PC-3 (cell line): ENCODE results near the gene B4GALT2. TPM values are rescaled to one million over a fixed set of nuclear protein-coding genes. Genes with fewer than 3 reads are reported as not detected.

Experiments used
- ATAC-seq: fragments of 200-7000 bp; cut with Tn5 transposase; 2 replicates; pipeline ENCODE4 v1.9.1; 2020; ENCODE audit warnings: mild to moderate bottlenecking, moderate library complexity
- BruUV-seq: library from RNA; stranded (reverse); fragments of 400-500 nt; replicated peaks from 2 replicates; lab custom pipeline; 2021; lab: Mats Ljungman, UMichigan
- CTCF ChIA-PET: fragments of 300-600 bp; sonication (Branson Sonifier 250); formaldehyde crosslinking; loops from one replicate; lab custom pipeline; 2022; ENCODE audit warnings: antibody characterized with exemption; lab: Charles Lee
- POLR2A ChIA-PET: fragments of 300-600 bp; sonication (Branson Sonifier 250); formaldehyde crosslinking; loops from one replicate; lab custom pipeline; 2022; ENCODE audit warnings: antibody characterized with exemption; ENCODE audit not compliant: unreplicated experiment; lab: Charles Lee
- DNase-seq: peaks from one replicate; pipeline ENCODE4 v3.0.0-alpha.2; 2015
- H2AFZ ChIP-seq: fragments of 300-600 bp; sonication (generic); 2 replicates; pipeline ENCODE4 v1.6.0; 2016; ENCODE audit warnings: antibody characterized with exemption, low read length
- H3F3A ChIP-seq: fragments of 300-600 bp; sonication (generic); one replicate; pipeline ENCODE4 v1.6.0; 2017; ENCODE audit warnings: antibody characterized with exemption, low read length, control low read depth, mild to moderate bottlenecking; ENCODE audit not compliant: unreplicated experiment
- H3K27ac ChIP-seq: fragments of 300-600 bp; sonication (generic); 2 replicates; pipeline ENCODE4 v1.5.1; 2016; ENCODE audit warnings: mild to moderate bottlenecking, low read length
- H3K27me3 ChIP-seq: fragments of 300-600 bp; sonication (generic); 2 replicates; pipeline ENCODE4 v1.6.1; 2016; ENCODE audit warnings: low read length, mixed read lengths
- H3K36me3 ChIP-seq: fragments of 300-600 bp; sonication (generic); 2 replicates; pipeline ENCODE4 v1.6.1; 2016; ENCODE audit warnings: low read depth, mixed run types, low read length, mixed read lengths
- H3K4me1 ChIP-seq: fragments of 300-600 bp; sonication (generic); 2 replicates; pipeline ENCODE4 v1.5.1; 2016; ENCODE audit warnings: low read length; ENCODE audit not compliant: insufficient read depth
- H3K4me2 ChIP-seq: fragments of 300-600 bp; sonication (generic); 2 replicates; pipeline ENCODE4 v1.6.0; 2016; ENCODE audit warnings: low read length
- H3K4me3 ChIP-seq: fragments of 300-600 bp; sonication (generic); 2 replicates; pipeline ENCODE4 v1.5.1; 2016; ENCODE audit warnings: mild to moderate bottlenecking, low read length, mixed read lengths
- H3K79me2 ChIP-seq: fragments of 300-600 bp; sonication (generic); 2 replicates; pipeline ENCODE4 v1.6.1; 2017; ENCODE audit warnings: low read length, mixed read lengths
- H3K9ac ChIP-seq: fragments of 300-600 bp; sonication (generic); 2 replicates; pipeline ENCODE4 v1.6.0; 2016; ENCODE audit warnings: mild to moderate bottlenecking, low read length
- H3K9me2 ChIP-seq: fragments of 300-600 bp; sonication (generic); replicated peaks from 2 replicates; pipeline ENCODE4 v1.6.1; 2016; ENCODE audit warnings: mixed run types, low read length, mixed read lengths
- H3K9me3 ChIP-seq: fragments of 300-600 bp; sonication (generic); 2 replicates; pipeline ENCODE4 v1.6.1; 2016; ENCODE audit warnings: low read length, mixed read lengths
- H4K20me1 ChIP-seq: fragments of 300-600 bp; sonication (generic); 2 replicates; pipeline ENCODE4 v1.6.1; 2016; ENCODE audit warnings: low read length, mixed read lengths
- EZH2 ChIP-seq: fragments of 300-600 bp; sonication (generic); IDR thresholded peaks from one replicate; pipeline ENCODE4 v1.6.1; 2017; ENCODE audit warnings: antibody characterized with exemption, mild to moderate bottlenecking, low read length; ENCODE audit not compliant: unreplicated experiment
- EZH2phosphoT487 ChIP-seq: fragments of 300-600 bp; sonication (generic); IDR thresholded peaks from 2 replicates; pipeline ENCODE4 v1.6.1; 2018; ENCODE audit warnings: mild to moderate bottlenecking, antibody characterized with exemption, low read length, borderline replicate concordance
- intact Hi-C: fragments of 100-400 bp; cut with micrococcal nuclease; formaldehyde crosslinking; loops from 2 replicates; pipeline ENCODE4 v1.9.0; 2023
- total RNA-seq: library from RNA; depleted of rRNA; stranded (reverse); fragments of >200 nt; gene quantifications from 2 replicates; pipeline ENCODE4 v1.2.3, GENCODE V29; 2014
- TF ChIP-seq, protein P1 (sequence below): fragments of 300-600 bp; sonication (generic); conservative IDR thresholded peaks from 2 replicates; pipeline ENCODE4 v1.5.1; 2017; ENCODE audit warnings: antibody characterized with exemption, low read depth, mild to moderate bottlenecking, low read length

Gene B4GALT2
- total RNA-seq, 1 experiment from 2014 or later, result 103 TPM

- Histone ChIP-seq H3K79me2 (peaks cover 69% of the 10 kb centered on the region), H3K4me1 (peaks cover 19% of the 10 kb centered on the region), H3K27me3 (no peaks in the 10 kb centered on the region), H3K4me2 (no peak overlapping the region), H3K36me3 (peaks cover 13% of the 10 kb centered on the region), H3K9ac (no peak overlapping the region), H3K27ac (no peak overlapping the region), H3K4me3 (no peak overlapping the region), H3K9me2 (no peaks in the 10 kb centered on the region), H2AFZ (no peak overlapping the region), H3K9me3 (no peaks in the 10 kb centered on the region), H4K20me1 (no peaks in the 10 kb centered on the region), H3F3A (no peaks in the 10 kb centered on the region)
- intact Hi-C loops, result no loop called here
- no peak for TF ChIP-seq EZH2phosphoT487
- no TSS peak for BruUV-seq
- CTCF ChIA-PET, result no interaction called here
- DNase-seq (no peak), ATAC-seq (no peak)
- POLR2A ChIA-PET, result interaction anchor here (0.6 kb wide), 1 partner anchor 386 kb away, joined by 6 read pairs; no protein-coding TSS in a partner anchor
These were observed 26.2 kb upstream of the B4GALT2 start for GRCh38 chr1:43952731-43953346.

GRCh38 chr1:43953361-43953760, 25.6 kb upstream of the B4GALT2 start:
- POLR2A ChIA-PET, result interaction anchor here (0.6 kb wide), 1 partner anchor 385 kb away, joined by 6 read pairs; no protein-coding TSS in a partner anchor

GRCh38 chr1:43954036-43954435, 25.0 kb upstream of the B4GALT2 start:
- no TSS peak for BruUV-seq
- Histone ChIP-seq H3K27me3 (no peaks in the 10 kb centered on the region), H4K20me1 (no peaks in the 10 kb centered on the region), H3K4me3 (no peak overlapping the region), H3K9me3 (no peaks in the 10 kb centered on the region), H3K79me2 (peaks cover 57% of the 10 kb centered on the region), H3K36me3 (peaks cover 15% of the 10 kb centered on the region), H2AFZ (no peak overlapping the region), H3K9ac (no peak overlapping the region), H3F3A (no peaks in the 10 kb centered on the region), H3K4me1 (peaks cover 10% of the 10 kb centered on the region), H3K9me2 (no peaks in the 10 kb centered on the region), H3K27ac (no peak overlapping the region), H3K4me2 (no peak overlapping the region)
- DNase-seq (no peak), ATAC-seq (no peak)
- ChIA-PET POLR2A (no interaction called here), CTCF (no interaction called here)
- TF ChIP-seq, protein P1, sequence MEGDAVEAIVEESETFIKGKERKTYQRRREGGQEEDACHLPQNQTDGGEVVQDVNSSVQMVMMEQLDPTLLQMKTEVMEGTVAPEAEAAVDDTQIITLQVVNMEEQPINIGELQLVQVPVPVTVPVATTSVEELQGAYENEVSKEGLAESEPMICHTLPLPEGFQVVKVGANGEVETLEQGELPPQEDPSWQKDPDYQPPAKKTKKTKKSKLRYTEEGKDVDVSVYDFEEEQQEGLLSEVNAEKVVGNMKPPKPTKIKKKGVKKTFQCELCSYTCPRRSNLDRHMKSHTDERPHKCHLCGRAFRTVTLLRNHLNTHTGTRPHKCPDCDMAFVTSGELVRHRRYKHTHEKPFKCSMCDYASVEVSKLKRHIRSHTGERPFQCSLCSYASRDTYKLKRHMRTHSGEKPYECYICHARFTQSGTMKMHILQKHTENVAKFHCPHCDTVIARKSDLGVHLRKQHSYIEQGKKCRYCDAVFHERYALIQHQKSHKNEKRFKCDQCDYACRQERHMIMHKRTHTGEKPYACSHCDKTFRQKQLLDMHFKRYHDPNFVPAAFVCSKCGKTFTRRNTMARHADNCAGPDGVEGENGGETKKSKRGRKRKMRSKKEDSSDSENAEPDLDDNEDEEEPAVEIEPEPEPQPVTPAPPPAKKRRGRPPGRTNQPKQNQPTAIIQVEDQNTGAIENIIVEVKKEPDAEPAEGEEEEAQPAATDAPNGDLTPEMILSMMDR, result no peak
- TF ChIP-seq EZH2phosphoT487, result no peak
- TF ChIP-seq EZH2, result no peak
- intact Hi-C loops, result no loop called here

More at GRCh38 chr1:43953361-43953760, 25.6 kb upstream of the B4GALT2 start:
- no peak overlapping the region for H3K27ac ChIP-seq
- H3K79me2 ChIP-seq, result peaks cover 64% of the 10 kb centered on the region
- BruUV-seq, result no TSS peak
- H3K27me3 ChIP-seq, result no peaks in the 10 kb centered on the region
- peaks cover 14% of the 10 kb centered on the region for H3K4me1 ChIP-seq
- no peak overlapping the region for H3K4me2 ChIP-seq
- peaks cover 15% of the 10 kb centered on the region for H3K36me3 ChIP-seq
- no peaks in the 10 kb centered on the region for H3K9me3 ChIP-seq
- H3K9ac ChIP-seq, result no peak overlapping the region
- no peaks in the 10 kb centered on the region for H3F3A ChIP-seq
- intact Hi-C loops, result no loop called here
- H3K9me2 ChIP-seq, result no peaks in the 10 kb centered on the region
- H2AFZ ChIP-seq, result no peak overlapping the region
- DNase-seq, result no peak
- no peak for ATAC-seq
- H4K20me1 ChIP-seq, result no peaks in the 10 kb centered on the region
- no peak overlapping the region for H3K4me3 ChIP-seq
- TF ChIP-seq, protein P1, result no peak
- TF ChIP-seq EZH2phosphoT487 (no peak), EZH2 (no peak)
- CTCF ChIA-PET, result no interaction called here
